ENCODE data around the gene FBXO46. TPM values are rescaled to one million over a fixed set of nuclear protein-coding genes. Genes with fewer than 3 reads are reported as not detected.

The FBXO46 gene
- total and polyA plus RNA-seq, 2 of the 13 experiments (the other 11 are each of a cell fraction or from before 2014, with no cell fraction given) = 6.2 to 6.4 TPM

GRCh38 chr19:45770192-45771101 lies 39.8 kb upstream of the FBXO46 start (continued):
- TF ChIP-seq HNF1A (IDR thresholded peaks at IDR 0.05; ENCODE audit: low read depth) = no peak
- 0 out of 2 replicates have a peak, but pooled peaks have one; percentile 43 for TF ChIP-seq HNF1A (CRISPR knock-in tag; IDR thresholded peaks at IDR 0.05; ENCODE audit: borderline replicate concordance)
- TF ChIP-seq SRY (CRISPR knock-in tag; IDR thresholded peaks at IDR 0.05) = peak; percentile 93; the same call in 1 of the 2 replicates
- no peak for TF ChIP-seq ZNF569 (CRISPR knock-in tag; IDR thresholded peaks at IDR 0.05; ENCODE audit: borderline replicate concordance)
- no peak; the same call in 1 of the 2 replicates for TF ChIP-seq ZNF768 (CRISPR knock-in tag; IDR thresholded peaks at IDR 0.05)
- TF ChIP-seq ZNF430 (CRISPR knock-in tag; IDR thresholded peaks at IDR 0.05) = peak; percentile 89
- no peak; the same call in none of the 2 replicates for TF ChIP-seq IRX3 (CRISPR knock-in tag; IDR thresholded peaks at IDR 0.05; ENCODE audit: borderline replicate concordance, low read depth)
- TF ChIP-seq KDM4B (CRISPR knock-in tag; IDR thresholded peaks at IDR 0.05) = peak; percentile 69; the same call in 1 of the 2 replicates
- no peak for TF ChIP-seq ZNF841 (CRISPR knock-in tag; IDR thresholded peaks at IDR 0.05; ENCODE audit: borderline replicate concordance)
- no peak for TF ChIP-seq GTF2F1 (IDR thresholded peaks at IDR 0.05; ENCODE audit: low read length)
- TF ChIP-seq LCORL (IDR thresholded peaks at IDR 0.05) = no peak
- peak; percentile 47 for TF ChIP-seq LCORL (CRISPR knock-in tag; IDR thresholded peaks at IDR 0.05)
- 0 out of 2 replicates have a peak, but pooled peaks have one; percentile 27 for TF ChIP-seq ETV5 (CRISPR knock-in tag; IDR thresholded peaks at IDR 0.05; ENCODE audit: borderline replicate concordance)
- no peak for TF ChIP-seq GATA4 (IDR thresholded peaks at IDR 0.05; ENCODE audit: borderline replicate concordance, low read depth)
- peak; percentile 62; the same call in 1 of the 2 replicates for TF ChIP-seq MTF2 (CRISPR knock-in tag; IDR thresholded peaks at IDR 0.05; ENCODE audit: borderline replicate concordance)
- TF ChIP-seq MAFF (IDR thresholded peaks at IDR 0.05; ENCODE audit: low read depth, low read length) = no peak
- no peak; the same call in 1 of the 2 replicates for TF ChIP-seq CSRNP1 (CRISPR knock-in tag; IDR thresholded peaks at IDR 0.05)
- TF ChIP-seq ZFX (CRISPR knock-in tag; IDR thresholded peaks at IDR 0.05; ENCODE audit: low read depth) = peak; percentile 93
- no peak for TF ChIP-seq ZNF75D (CRISPR knock-in tag; IDR thresholded peaks at IDR 0.05; ENCODE audit: borderline replicate concordance)
- no peak for TF ChIP-seq ZNF207 (IDR thresholded peaks at IDR 0.05; ENCODE audit: borderline replicate concordance)
- TF ChIP-seq ETS1 (CRISPR knock-in tag; IDR thresholded peaks at IDR 0.05) = no peak
- TF ChIP-seq ZNF784 (CRISPR knock-in tag; IDR thresholded peaks at IDR 0.05; ENCODE audit: borderline replicate concordance) = peak; percentile 96
